HG02885 (cell line): ENCODE data around the gene TM9SF4.
"Not testable (repeated sequence)": the region's sequence is repeated elsewhere in the genome, so short reads cannot be mapped to it uniquely, and the experiment has no call there.

Source experiments
- ATAC-seq: cut with Tn5 transposase; IDR thresholded peaks from one replicate; pipeline ENCODE4 v1.9.1; 2021; ENCODE audit warnings: mild to moderate bottlenecking; ENCODE audit not compliant: unreplicated experiment, poor library complexity

The TM9SF4 gene

DNA sequence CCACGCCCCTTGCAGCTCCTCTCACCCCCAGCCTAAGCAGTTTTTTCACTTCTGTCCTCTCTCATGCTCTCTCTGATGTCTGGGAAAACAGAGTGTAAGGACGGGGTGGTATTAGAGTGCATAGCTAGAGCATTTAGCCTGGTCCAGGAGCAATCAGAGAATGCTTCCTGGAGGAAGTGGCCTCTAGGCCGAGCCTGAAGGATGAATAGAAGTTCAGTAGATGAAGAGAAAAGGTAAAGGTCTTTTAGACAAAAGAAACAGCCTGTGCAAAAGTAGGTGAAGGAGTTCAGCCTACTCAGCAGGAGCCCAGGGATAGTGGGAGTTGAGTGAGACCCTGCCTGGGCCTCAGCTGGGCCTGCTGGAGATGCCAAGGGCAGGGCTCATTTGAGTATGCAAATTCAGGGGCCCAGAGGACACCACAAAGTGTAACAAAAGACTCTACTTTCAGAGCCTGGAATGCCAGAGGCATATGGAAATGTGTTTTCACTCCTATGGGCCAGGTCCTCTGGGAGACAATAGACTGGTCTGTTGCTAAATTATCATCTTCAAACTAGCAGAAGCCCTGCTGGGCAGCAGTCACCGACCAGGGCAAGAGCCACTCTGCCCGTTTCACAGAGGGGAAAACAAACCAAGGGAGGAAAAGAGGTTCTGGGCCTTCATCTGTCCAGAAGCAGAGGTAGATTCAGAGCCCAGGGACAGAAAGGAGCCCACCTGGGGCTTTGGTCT, 19.7 kb upstream of the TM9SF4 start:
- ATAC-seq = no peak

DNA sequence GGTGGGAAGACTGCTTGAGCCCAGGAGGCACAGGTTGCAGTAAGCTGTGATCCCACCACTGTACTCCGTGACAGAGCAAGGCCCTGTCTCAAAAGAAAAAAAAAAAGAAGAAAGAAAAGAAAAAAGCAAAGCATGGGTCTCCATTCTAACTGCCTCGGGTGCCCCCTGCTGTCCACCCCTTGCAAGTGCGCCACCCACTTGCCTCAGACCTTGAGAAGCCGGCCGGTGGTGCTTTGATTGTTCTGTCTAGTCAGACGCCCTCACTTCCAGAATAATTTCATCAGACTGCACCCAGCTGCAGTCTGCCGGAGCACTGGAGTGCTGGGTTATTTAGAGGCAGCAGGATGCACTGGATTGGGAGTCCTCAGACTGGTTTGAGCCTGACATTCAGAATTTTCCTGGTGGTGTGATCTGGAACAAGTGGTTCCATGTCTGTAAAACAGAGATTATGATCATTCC, 17.6 kb upstream of the TM9SF4 start:
- no peak for ATAC-seq

DNA sequence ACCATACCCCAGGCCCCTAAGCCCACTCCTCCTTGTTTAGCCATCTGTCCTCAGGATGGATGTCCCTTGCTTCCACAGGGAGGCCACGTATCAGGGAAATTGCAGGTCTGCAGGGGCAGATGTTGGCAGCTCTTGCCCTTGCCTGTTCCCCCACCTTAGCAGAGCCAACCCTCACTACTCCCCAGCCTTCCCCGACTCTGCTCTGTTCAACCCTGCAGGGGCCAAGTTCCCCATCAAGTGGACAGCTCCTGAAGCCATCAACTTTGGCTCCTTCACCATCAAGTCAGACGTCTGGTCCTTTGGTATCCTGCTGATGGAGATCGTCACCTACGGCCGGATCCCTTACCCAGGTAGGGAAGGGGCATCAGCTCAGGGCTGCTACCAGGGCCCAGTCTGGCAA, 10.7 kb upstream of the TM9SF4 start:
- ATAC-seq = no peak

DNA sequence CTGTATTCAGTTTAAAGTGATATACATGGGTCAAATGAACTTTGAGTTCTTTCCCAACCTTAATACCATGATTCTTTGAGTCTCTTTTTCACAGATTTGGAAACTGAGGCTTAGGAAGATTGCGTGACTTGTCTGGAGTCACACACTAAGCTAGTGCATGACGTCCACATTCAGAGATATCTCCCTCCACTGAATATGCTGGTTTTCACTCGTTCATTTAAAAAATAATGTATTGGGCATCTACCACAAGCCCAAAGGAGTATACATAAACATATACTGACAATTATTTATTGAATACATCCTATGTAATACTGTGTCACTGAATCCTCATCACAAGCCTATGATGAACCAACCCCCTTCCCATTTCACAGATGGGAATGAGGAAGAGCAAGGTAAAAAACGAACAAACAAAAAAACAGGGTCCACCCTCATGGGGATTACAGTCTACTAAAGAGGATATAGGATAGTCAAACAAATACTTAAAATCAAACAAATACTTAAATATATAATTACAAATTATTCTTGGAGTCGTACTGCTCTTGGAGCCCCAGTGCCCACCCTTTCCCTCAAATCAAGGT, 611 bp upstream of the TM9SF4 start:
- ATAC-seq = no peak

DNA sequence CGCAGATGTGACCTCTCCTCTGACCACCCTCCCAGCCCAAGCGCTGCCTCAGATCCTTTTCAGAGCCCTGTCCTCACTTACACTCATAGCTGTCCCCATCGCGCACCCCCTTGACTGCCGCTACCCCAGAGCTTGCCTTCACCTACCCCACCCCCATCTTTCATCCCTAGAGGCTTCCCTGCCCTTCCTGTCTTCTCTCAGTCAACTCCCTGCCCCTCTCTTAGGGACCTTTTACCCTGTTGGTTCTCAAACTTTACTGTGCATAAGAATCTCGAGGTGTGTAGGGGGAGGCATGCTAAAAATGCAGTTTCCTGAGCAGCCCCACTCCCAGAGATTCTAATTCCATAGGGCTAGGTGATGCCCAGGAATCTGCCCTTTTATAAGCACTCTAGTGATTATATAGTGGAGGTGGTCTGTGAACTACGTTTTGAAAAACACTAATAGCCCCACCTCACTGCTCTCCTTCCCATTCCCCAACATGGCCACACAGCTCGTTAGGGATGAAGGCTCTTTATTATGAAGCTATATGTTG, 725 bp downstream of the TM9SF4 start:
- ATAC-seq = no peak

DNA sequence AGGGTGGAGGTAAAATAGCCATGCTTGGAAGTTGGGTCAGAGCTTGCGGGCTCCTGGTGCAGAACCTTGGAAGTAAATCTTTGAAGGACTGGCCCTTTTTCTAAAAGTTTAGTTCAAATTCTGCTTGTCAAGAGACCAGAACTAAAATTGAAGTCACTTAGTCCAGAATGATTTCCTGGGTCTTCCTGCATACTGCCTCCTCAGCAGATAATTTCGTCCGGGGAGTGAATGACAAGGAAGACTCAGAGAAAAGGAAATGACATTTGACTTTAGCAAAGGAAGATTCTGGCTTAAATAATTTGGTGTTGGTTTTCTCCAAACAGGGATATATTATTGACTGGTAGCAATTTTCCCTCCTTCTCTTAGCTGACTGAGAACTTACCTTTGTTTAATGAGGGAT, 1.2 kb downstream of the TM9SF4 start:
- ATAC-seq = no peak

DNA sequence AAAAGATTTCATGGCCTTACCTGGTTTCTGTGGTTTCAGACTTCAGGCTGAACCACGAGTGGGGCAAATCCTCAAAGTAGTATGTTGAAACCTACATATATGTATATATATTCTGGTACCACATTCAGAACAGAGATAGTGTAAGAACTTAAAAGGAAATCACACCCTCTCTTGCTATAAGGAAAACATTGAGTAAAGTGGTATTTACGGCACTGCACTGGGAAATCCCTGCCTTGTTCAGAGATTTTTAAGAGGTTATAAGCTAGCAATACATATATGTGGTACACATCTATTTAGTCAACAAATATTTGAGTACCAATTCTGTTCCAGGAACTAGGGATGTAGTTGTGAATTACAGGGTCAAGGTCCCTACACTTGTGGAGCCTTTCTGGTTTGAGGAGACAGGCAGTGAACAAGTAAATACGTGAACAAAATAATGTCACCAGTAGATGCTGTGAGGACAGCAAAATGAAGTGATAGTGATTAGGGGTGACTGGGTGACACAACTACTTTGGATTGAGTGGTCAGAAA, 1.7 kb downstream of the TM9SF4 start:
- ATAC-seq = no peak

DNA sequence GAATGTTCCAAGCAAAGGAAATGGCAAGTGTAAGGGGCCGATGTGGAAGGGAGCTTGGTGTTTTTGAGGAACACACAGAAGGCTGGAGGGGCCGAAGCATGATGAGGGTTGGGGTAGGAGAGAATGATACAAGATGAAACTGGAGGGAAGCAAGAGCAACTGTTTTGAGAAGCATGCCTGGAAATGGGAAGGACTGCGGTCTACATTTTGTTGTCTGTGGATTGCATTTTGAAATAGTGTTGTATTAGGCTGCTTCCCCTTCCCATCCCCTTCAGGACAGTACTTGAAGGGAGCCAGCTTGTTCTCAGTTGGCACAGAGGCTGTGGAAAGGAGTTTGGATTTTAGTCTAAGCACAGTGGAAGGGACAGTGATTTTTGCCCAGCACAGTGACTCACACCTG, 2.2 kb downstream of the TM9SF4 start:
- no peak for ATAC-seq

DNA sequence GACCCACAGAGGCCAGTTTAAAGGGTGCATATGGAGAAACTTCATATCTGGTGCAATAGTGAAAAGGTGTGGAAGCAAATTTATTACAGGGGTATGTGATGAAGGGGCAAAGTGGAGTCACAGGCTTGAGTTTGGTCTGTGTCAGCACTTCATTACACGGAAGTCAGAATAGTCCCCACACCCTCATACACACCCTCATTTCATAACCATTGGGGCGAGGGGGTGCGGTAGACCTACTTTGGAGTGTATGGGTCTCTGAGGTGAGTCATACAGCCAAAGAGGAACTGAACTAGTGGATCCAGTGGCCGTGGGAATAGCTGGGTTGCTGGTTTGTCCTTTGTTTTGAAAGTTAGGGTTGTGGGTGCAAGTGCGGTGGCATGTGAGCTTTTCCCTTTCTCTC, 3.3 kb downstream of the TM9SF4 start:
- no peak for ATAC-seq

DNA sequence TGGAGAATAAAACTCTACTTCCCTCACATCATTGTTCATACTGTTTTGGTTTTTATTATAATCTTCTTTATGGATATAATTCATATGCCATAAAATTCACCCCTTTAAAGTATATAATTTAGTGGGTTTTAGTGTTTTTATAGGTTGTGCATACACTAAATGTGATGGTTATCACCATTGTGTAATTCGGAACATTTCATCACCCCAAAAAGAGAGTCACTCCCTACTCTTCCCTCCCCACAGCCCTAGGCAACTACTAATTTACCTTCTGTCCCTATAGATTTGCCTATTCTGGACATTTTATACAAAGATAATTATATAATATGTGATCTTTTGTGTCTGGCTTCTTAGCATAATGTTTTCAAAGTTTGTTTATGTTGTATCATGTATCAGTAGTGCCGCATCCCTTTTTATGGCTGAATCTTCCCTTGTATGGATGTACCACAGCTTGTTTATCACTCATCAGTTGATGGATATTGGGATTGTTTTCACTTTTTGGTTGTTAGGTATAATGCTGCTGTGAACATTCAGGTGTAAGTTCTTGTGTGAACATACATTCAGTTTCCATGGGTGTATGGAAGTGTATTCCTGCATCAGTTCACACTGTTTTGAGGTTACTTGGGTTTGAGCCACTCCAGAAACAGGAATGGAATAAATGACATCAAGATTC, 4.2 kb downstream of the TM9SF4 start:
- ATAC-seq = no peak

DNA sequence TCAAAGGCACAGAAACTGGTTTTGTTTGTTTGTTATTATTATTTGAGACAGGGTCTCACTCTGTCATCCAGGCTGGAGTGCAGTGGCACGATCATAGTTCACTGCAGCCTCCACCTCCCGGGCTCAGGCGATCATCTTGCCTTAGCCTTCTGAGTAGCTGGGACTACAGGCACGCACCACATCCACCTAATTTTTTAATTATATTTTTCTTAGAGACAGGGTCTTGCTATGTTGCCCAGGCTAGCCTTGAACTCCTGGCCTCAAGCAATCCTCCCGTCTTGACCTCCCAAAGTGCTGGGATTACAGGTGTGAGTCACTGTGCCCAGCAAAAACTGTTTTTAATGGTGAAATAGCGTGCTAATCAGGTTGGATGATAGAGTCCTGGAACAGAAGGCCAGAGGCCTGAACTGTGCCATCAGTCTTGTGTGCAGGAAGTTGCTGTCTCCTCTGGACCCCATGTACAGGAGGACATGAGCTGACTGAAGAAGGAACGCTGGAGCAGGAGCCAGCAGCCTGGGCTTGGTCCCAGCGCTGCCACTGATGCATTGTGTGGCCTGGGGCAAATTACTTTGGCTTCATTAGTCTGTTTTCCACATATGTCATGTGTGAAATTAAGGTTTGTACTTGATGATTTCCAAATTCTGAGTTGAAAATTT, 4.9 kb downstream of the TM9SF4 start:
- no peak for ATAC-seq

DNA sequence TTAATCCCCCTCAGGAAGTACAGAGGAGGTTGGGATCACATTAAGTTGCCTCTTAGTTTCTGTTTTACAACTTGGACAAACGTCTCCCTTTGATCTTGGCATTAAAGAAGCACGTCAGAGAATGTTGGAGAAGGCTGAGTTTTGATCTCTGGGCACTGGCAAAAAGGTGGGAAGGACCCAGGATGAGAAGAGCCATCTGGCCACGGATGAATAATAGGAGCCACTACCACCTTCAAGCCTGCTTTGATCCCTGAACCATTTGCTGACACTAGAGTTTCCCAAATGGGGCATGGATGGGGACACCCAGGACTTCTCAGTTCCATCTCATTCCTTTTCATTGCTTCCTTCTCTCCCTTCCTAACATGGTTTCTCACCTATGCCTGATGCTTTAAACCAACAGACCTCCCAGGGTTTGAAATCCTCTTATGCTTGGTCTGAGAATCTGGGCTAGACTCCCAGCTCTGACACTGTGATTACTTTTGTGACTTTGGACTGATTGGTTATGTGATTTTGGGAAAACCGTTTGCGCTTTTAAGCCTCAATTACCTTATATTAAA, 5.8 kb downstream of the TM9SF4 start:
- no peak for ATAC-seq

DNA sequence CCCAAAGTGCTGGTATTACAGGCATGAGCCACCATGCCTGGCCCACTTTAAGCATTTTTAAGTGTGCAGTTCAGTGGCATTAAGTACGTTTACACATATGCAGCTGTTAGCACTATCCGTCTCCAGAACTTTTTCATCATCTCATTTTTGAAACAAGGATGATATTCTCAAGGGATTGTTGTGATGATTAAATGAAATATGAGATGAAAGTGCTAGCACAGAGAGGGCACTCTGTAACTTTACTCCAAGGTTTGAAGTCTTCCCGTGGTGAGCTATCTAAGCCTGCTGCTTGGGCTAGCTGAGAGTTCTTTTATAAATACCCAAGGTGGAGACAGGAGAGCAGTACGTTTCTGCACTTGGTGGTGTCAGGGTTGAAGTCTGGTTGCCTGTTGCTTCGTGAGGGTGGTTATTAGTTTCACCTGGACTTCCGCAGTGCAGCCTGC, 6.6 kb downstream of the TM9SF4 start:
- ATAC-seq = no peak

DNA sequence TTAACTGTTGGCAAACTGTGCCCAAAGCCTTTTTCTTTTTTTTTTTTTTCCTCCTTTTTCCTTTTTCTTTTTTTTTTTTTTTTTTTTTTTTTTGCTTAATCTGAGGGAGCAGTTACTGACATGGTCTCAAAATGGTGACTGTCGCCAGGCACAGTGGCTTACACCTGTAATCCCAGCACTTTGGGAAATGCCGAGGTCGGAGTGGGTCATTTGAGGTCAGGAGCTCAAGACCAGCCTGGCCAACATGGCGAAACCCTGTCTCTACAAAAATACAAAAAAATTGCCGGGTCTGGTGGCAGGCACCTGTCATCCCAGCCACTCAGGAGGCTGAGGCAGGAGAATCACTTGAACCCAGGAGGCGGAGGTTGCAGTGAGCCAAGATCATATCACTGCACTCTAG, 7.3 kb downstream of the TM9SF4 start:
- not testable (repeated sequence) for ATAC-seq

DNA sequence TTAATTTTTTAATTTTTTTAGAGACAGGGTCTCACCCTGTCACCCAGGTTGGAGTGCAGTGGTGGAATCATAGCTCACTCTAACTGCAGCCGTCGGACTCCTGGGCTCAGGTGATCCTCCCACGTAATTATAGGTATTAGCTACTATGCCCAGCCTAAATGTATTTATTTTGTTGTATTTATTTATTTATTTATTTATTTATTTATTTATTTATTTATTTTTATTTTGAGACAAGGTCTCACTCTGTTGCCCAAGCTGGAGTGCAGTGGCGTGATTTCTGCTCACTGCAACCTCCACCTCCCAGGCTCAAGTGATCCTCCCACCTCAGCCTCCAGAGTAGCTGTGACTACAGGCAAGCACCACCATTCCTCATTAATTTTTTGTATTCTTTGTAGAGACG, 8.9 kb downstream of the TM9SF4 start:
- ATAC-seq = not testable (repeated sequence)

DNA sequence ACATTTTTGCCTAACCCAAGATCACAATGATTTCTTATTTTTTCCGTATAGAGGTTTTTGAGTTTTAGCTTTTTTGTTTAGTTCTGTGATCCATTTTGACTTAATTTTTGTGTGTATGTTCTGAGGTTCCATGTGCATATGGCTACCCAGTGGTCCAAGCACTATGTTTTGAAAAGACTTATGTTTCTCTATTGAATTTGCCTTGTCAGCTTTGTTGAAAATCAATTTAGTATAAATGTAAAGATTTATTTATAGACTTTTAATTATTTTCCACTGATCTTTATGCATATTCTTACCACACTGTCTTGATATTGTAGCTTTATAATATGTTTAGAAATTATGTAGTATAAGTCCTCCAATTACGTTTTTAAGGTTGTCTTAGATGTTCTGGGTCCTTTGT, 10.2 kb downstream of the TM9SF4 start:
- no peak for ATAC-seq

DNA sequence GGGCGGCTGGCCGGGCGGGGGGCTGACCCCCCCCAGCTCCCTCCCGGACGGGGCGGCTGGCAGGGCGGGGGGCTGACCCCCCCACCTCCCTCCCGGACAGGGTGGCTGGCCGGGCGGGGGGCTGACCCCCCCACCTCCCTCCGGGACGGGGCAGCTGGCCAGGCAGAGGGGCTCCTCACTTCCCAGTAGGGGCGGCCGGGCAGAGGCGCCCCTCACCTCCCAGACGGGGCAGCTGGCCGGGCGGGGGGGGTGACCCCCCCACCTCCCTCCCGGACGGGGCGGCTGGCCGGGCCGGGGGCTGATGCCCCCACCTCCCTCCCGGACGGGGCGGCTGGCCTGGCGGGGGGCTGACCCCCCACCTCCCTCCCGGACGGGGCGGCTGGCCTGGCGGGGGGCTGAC, 12.4 kb downstream of the TM9SF4 start:
- not testable (repeated sequence) for ATAC-seq

DNA sequence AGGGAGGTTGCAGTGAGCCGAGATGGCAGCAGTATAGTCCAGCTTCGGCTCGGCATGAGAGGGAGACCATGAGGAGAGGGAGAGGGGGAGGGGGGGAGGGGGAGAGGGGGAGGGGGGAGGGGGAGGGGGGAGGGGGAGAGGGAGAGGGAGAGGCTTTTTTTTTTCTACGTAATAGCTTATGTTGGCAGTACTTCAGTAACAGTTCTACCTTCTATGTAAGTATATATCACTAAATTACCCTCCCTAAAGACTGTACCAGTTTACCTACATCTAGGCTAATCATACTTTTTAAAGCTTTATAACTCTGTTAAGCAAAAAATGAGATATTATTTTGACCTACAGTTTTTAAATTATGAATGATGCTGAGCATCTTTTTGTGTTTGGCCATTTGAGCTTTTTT, 13.6 kb downstream of the TM9SF4 start:
- ATAC-seq = no peak

DNA sequence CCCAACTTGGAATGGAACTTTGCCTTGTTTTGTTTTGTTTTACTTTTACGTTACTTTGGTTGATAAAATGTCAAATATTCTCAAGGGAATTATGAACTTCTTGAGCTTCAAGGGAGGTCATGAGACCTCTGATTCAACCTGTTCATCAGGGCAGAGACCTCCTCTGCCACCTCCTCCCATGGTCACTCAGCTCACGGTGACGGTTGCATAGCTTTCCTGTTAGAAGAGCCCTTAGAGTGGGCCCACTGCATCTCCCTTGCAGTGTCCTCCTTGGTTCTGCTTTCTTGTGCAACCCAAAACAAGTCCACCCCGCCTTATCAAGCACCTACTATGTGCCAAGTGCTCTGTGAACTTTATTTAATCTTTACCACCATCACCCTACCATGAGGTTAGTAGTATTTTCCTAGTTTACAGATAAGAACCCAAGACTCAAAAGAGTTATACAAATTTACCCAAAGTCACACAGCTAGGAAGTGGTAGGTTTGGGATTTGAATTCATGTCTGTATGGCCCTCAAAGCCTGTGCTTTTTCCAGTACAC, 15.5 kb downstream of the TM9SF4 start:
- no peak for ATAC-seq

DNA sequence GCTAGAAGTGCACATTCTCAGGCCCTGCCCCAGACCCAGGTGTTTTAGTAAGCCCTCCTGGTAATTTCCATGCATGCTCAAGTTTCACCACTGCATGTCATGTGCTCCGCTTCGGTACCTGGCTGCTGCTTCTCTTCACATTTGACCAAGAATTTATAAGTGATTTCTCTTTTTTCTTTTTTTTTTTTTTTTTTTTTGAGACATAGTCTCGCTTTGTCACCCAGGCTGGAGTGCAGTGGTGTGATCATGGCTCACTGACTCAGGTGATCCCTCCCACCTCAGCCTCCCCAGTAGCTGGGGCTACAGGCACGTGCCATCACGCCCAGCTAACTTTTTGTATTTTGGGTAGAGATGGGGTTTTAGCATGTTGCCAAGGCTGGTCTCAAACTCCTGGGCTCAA, 16.0 kb downstream of the TM9SF4 start:
- no peak for ATAC-seq
